AG08396 (cell line): ENCODE data around the gene IFT74.
A peak's percentile ranks its signal among the peaks of the same experiment; 100 is the strongest.

Experiments used
- DNase-seq: peaks from one replicate; pipeline ENCODE4 v3.0.0; 2012; ENCODE audit warnings: low spot score, mixed read lengths

Gene IFT74

DNA sequence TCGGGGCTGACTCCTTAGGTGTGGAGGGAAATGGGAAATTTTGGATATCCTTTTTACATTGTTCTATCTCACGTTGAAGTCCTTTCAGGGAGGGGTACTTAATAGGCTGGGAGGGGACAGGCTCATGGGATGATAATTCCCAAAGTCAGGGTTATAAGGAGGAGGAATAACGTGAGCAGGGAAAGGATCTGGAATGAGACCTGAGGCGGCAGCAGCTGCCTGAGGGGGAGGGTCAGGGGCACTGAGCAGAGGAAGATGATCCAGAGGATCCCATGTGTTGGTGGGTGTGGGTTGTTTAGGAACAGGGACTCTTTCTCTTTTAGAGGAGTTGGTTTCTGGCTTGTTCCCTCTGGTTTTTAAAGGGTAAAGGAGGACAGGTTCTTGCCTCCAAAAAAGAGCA, 18.7 kb downstream of the IFT74 start:
- DNase-seq, result no peak

GRCh38 chr9:26975728-26976707, 19.8 kb downstream of the IFT74 start:
- DNase-seq, result peak; percentile 30

- no peak for DNase-seq
Measured at GRCh38 chr9:26983340-26983739, 27.1 kb downstream of the IFT74 start.

GRCh38 chr9:26995810-26996209, 39.6 kb downstream of the IFT74 start:
- no peak for DNase-seq

DNA sequence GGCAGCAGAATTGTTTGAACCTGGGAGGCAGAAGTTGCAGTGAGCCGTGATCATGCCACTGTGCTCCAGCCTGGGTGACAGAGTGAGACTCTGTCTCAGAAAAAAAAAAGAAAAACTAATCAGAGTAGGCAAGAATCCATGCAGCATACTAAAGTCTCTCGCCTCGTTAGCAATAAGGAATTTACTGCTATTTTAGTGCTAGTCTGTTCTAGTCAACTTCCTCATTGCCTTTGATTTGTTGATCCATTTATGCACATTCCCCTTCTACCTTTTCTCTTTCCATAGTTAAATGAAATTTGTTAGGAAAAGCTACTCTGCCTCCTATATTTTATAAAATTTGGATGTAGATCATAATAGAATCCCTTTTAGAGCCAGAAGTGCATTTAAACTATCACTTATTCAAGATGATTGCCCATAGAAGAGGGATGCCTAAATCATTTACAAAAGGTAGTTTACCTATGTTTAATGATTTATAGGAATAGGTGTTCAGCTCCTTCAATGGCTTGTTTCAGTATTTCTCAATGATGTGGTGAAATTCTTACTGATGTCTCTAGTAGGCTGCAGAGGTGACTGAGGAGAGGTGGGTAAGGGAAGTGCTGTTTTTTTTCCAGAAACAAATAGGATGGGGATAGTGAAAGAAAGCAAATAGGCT, 47.3 kb downstream of the IFT74 start:
- no peak for DNase-seq

- no peak for DNase-seq
Measured at GRCh38 chr9:27005491-27005890, 49.3 kb downstream of the IFT74 start, which contains the start of gene LRRC19. LRRC19 (minus strand) TSS chr9:27005672; CDS start chr9:26999694, 5,978 bp downstream.

GRCh38 chr9:27019589-27019988, 63.4 kb downstream of the IFT74 start:
- DNase-seq, result no peak

DNA sequence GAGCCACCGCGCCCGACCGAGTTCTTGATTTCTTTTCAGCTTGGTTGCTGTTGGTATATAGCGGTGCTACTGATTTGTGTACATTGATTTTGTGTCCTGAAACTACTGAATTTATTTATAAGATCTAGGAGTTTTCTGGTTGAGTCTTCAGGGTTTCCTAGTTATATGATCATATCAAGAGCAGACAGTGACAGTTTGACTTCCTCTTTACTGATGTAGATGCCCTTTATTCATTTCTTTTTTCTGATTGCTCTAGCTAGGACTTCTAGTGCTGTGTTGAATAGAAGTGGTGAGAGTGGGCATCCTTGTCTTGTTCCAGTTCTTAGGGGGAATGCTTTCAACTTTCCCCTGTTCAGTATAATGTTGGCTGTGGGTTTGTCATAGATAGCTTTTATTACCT, 66.7 kb downstream of the IFT74 start:
- DNase-seq, result no peak

DNA sequence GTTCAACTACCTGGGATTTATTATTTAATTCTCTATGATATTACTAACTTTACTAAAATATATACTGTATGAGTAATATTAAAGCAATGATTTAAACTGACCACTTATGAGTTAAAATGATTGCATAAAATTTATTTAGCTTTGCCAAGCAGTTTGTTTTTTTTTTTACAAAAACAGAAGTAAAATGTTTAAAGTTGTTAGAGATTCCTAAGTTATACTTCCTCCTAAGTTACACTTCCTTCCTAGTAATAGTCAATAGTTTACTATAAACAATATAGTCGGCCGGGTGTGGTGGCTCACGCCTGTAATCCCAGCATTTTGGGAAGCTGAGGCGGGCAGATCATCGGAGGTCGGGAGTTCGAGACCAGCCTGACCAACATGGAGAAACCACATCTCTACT, 73.0 kb downstream of the IFT74 start:
- DNase-seq, result no peak

GRCh38 chr9:27033815-27034403, 77.7 kb downstream of the IFT74 start:
- peak; percentile 45 for DNase-seq

GRCh38 chr9:27037499-27037898, 81.3 kb downstream of the IFT74 start:
- no peak for DNase-seq

DNA sequence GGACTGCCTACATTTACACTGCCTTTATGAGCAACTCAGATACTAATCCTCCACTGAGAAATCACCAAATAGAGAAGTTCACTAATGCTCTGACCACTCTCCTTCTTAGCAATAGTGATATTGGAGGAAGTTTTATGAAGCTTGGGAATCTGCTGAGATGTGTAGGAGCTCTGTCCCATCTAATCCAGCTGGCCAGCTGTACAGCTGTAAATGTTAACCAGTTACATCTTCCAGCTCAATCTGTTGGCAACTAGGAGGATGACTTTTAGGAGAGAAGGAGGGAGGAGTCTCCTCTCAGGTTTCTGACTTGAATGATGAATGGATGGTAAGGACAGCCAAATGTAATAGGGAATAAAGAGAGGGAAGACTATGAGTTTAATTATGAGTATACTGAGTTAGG, 85.5 kb downstream of the IFT74 start:
- no peak for DNase-seq

GRCh38 chr9:27042476-27042875, 86.3 kb downstream of the IFT74 start:
- no peak for DNase-seq

- no peak for DNase-seq
Measured at GRCh38 chr9:27043176-27043575, 87.0 kb downstream of the IFT74 start.

DNA sequence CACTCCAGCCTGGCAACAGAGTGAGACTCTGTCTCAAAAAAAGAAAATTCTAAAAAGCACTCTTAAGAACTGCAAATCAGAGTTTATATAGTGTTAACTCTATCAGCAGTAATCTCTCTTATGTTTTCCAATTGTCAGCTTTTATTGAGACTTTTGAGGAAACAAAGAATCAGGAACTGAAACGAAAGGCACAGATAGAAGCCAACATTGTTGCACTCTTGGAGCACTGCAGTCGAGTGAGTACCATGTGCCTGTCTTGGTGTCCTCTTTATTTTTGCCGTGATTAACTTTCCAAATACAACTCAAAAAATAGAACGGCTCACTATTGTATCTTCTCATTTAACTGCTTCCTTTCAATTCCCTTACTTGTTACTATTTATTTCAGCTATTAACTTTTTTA, 90.9 kb downstream of the IFT74 start:
- DNase-seq, result no peak

- DNase-seq, result no peak
Measured at GRCh38 chr9:27053369-27054022, 97.3 kb downstream of the IFT74 start.

DNA sequence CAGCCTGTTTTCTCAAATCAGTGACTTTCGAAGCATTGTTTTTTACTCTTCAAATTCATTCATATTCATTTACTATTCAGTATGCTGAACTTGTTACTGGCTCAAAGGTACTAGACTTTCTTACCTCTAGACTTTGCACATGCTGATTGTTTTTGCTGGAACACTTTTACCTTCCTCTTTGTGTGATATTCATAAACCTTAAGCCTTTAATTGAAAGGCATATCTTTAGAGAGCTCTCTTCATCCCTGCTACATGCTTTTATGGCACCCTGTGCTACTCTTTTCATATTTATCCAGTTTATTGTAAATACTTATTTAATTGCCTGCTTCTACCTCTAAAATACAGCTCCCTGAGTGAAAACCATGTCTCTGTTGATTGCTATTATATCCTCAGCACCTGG, 97.9 kb downstream of the IFT74 start:
- DNase-seq, result no peak

- no peak for DNase-seq
Measured at GRCh38 chr9:27054841-27055240, 98.6 kb downstream of the IFT74 start.

DNA sequence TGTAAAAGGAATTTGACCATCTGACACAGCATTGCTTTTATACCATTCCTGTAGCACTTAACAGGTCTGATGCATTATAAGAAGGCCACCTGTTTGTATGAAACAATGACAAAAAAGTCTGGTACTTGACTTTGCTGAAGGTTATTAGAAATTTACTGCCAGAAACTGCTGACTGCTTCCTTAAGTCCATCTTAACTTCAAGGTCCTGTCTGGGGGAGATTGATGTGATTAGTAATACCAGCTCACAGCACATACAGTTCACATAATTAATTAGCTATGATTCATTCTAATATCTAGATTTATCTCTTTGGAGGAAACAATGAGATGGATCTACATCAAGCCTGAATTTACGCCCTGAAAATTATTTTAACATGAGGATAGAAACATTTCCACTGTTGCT, 103.2 kb downstream of the IFT74 start:
- no peak for DNase-seq

- no peak for DNase-seq
Measured at GRCh38 chr9:27059907-27060306, 103.7 kb downstream of the IFT74 start.

DNA sequence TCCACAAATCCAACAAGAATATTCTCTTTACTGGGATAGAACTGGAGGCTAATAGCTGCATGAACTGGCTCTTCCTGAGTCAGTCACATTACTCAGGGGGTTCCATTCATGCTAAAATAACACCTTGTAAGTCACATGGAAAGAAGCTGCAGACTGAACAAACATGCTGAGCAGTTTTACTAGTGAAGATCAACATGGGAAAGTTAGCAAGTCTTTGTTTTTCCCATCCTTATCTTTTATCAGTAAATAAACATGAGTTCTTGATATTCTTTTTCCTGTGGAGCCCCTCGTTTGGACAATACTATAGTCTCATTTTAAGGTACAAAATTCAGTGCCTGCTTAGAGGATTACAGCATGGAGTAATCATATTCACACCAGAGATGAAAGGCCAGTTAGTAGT, 109.1 kb downstream of the IFT74 start:
- no peak for DNase-seq
